Pancreas (tissue), 10 donors: ENCODE measurements around the gene LIMCH1. TPM values are rescaled to one million over a fixed set of nuclear protein-coding genes. Genes with fewer than 3 reads are reported as not detected.

Experiments
- ATAC-seq, 4 donors: fragments of 200-7000 bp; cut with Tn5 transposase; one replicate each; pipeline versions ENCODE4 v1.8.0 to v1.9.1; 2020; ENCODE audit warnings: mild to moderate bottlenecking in 4 of 4, moderate library complexity in 4 of 4
- DNase-seq, 6 donors: peaks; one replicate each; pipeline ENCODE4 v3.0.0-alpha.2; 2020
- FAIRE-seq: peaks from 2 replicates; lab custom pipeline; 2012; peaks lifted over from hg19 to GRCh38; lab: Jason Lieb, UNC
- H3K27ac ChIP-seq, 4 donors: fragments of 200-600 bp; sonication (generic); 1 replicate in 3 of 4; 2 replicates in 1 of 4; pipeline versions ENCODE4 v1.5.0 to v1.8.0; 2020
- H3K27me3 ChIP-seq, 4 donors: fragments of 200-600 bp; one replicate each; pipeline ENCODE4 v1.8.0; 2021
- H3K36me3 ChIP-seq, 3 donors: fragments of 200-600 bp; sonication (generic) in 1 of 3; one replicate each; pipeline versions ENCODE4 v1.5.0 to v1.8.0; 2020 to 2021
- H3K4me1 ChIP-seq, 3 donors: fragments of 200-600 bp; one replicate each; pipeline ENCODE4 v1.8.0; 2021
- H3K4me3 ChIP-seq, 4 donors: fragments of 200-600 bp; sonication (generic) in 2 of 4; one replicate each; pipeline versions ENCODE4 v1.5.0 to v1.8.0; 2020 to 2021
- H3K9me3 ChIP-seq, 4 donors: fragments of 200-600 bp; one replicate each; pipeline ENCODE4 v1.8.0; 2021
- CTCF ChIP-seq, 4 donors: fragments of 200-600 bp; sonication (generic) in 3 of 4; IDR thresholded peaks; one replicate each; pipeline versions ENCODE4 v1.5.0 to v1.8.0; 2021; ENCODE audit warnings: antibody characterized with exemption in 4 of 4
- WGBS, 2 donors: extraction: QIAGEN DNeasy Blood & Tissue Kit; methylation state at CpG; one replicate each; pipeline ENCODE4 v1.1.7; 2013; 5-methylcytosine and 5-hydroxymethylcytosine counted together
- intact Hi-C, 3 donors: fragments of 100-400 bp; cut with DNase I; formaldehyde crosslinking; loops; one replicate each; pipeline versions ENCODE4 v1.11.1 to v1.14.2; 2022
- polyA plus RNA-seq, 2 donors: library from polyadenylated mRNA; stranded (reverse); fragments of 200-250 nt; gene quantifications; one replicate each; pipeline ENCODE4 v1.2.3, GENCODE V29; 2013
- total RNA-seq, 6 donors: library from RNA; stranded (reverse); fragmentation: NEBNext Ultra II Directional in 4 of 6; extraction: Animal tissue kit (Norgen Biotek cat#: 25700) in 4 of 6; gene quantifications; one replicate each; pipeline versions ENCODE4 v1.2.1 to v1.2.4, GENCODE V29; 2021 to 2023
- donor health status: healthy with polysubstance abuse.
- donor health status: DM: no; HTN: no; CAD: no; lungs with moderate emphysema.
- donor health status: DM: no; HTN: no; CAD: no.
- donor health status: control.
- donor health status: control.
- donor health status: Bipolar disorder and iron deficiency.
- donor health status: DM: yes; HTN: yes; CAD: no.
- donor health status: DM: no; HTN: no; CAD: no.
- donor health status: DM: no; HTN: no; CAD: no.
- donor health status: DM: yes; HTN: yes; CAD: no.

The LIMCH1 gene
- total and polyA plus RNA-seq, 8 donors: 5.5 to 20.7 (median 11.0) TPM

- Histone ChIP-seq H3K27me3 (peaks cover 0 to 6% (median 0%) of the 10 kb centered on the region in 4 donors), H3K4me1 (no peaks in the 10 kb centered on the region), H3K27ac (no peak overlapping the region), H3K4me3 (no peak overlapping the region), H3K36me3 (no peaks in the 10 kb centered on the region), H3K9me3 (no peaks in the 10 kb centered on the region)
- WGBS, 2 donors: 41 to 49% methylated on average over 7 of the region's 7 CpGs
- FAIRE-seq (peak; percentile 87), ATAC-seq (peak; percentile 50 to 92 (median 89)), DNase-seq (peak in 5 of 6 donors; percentile 18 to 74 (median 45))
- TF ChIP-seq CTCF (IDR thresholded peaks at IDR 0.05): peak; percentile 87 to 95 (median 92)
- intact Hi-C loops: loop anchor here in 1 of 3 donors (10.0 kb wide), 1 partner anchor 377 kb away; no protein-coding TSS in a partner anchor
These were observed 123.6 kb downstream of the LIMCH1 start for GRCh38 chr4:41661442-41662076.

- intact Hi-C loops: loop anchor here in 1 of 3 donors (10.0 kb wide), 1 partner anchor 381 kb away; no protein-coding TSS in a partner anchor
These were observed 127.8 kb downstream of the LIMCH1 start for GRCh38 chr4:41665636-41666207.

GRCh38 chr4:41668024-41668423 is 130.1 kb downstream of the LIMCH1 start:
- DNase-seq (no peak), FAIRE-seq (no peak), ATAC-seq (peak in 3 of 4 donors; percentile 19 to 62 (median 55))
- Histone ChIP-seq H3K4me1 (peaks cover 0 to 8% (median 0%) of the 10 kb centered on the region in 3 donors), H3K9me3 (no peaks in the 10 kb centered on the region), H3K36me3 (no peaks in the 10 kb centered on the region), H3K27ac (no peak overlapping the region), H3K4me3 (no peak overlapping the region), H3K27me3 (no peaks in the 10 kb centered on the region)
- intact Hi-C loops: loop anchor here in 1 of 3 donors (10.0 kb wide), 1 partner anchor 383 kb away; no protein-coding TSS in a partner anchor
- TF ChIP-seq CTCF (IDR thresholded peaks at IDR 0.05): no peak
- 5 to 11% methylated on average over 1 of the region's 1 CpG for WGBS, 2 donors

More at GRCh38 chr4:41665636-41666207, 127.8 kb downstream of the LIMCH1 start:
- H3K4me1 ChIP-seq: peaks cover 0 to 8% (median 0%) of the 10 kb centered on the region in 3 donors
- H3K36me3 ChIP-seq: no peaks in the 10 kb centered on the region
- WGBS, 2 donors: 77 to 84% methylated on average over 3 of the region's 3 CpGs
- H3K27ac ChIP-seq: no peak overlapping the region
- DNase-seq (no peak), FAIRE-seq (no peak), ATAC-seq (no peak)
- no peaks in the 10 kb centered on the region for H3K27me3 ChIP-seq
- TF ChIP-seq CTCF (IDR thresholded peaks at IDR 0.05): no peak
- no peaks in the 10 kb centered on the region for H3K9me3 ChIP-seq
- H3K4me3 ChIP-seq: no peak overlapping the region

DNA sequence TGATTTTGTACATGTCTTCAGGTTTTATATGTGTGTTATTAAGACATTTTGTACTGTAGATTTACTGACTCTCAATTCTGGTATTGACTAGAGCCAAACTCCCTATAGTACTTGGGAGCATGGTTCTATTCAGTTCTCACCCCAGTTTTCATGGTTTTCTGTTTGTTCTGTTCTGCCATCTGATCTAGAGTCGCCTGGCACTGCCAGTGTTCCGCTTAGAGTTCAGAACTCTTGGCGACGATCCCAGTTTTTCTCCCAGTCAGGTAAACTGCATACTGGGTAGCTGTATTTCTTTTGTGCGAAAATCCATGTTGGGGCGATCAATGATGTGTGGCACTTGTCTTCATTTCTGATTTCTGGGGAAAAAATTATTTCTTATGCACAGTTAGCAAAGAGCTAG is 132.6 kb downstream of the LIMCH1 start:
- FAIRE-seq (no peak), ATAC-seq (peak; percentile 72 to 92 (median 86)), DNase-seq (peak in 4 of 6 donors; percentile 53 to 71 (median 56))
- Histone ChIP-seq H3K36me3 (no peaks in the 10 kb centered on the region), H3K27me3 (no peaks in the 10 kb centered on the region), H3K4me1 (peaks cover 0 to 8% (median 0%) of the 10 kb centered on the region in 3 donors), H3K9me3 (no peaks in the 10 kb centered on the region), H3K27ac (peak overlapping the region in 1 of 4 donors; percentile 3), H3K4me3 (no peak overlapping the region)
- intact Hi-C loops: no loop called here
- 12 to 22% methylated on average over 6 of the region's 6 CpGs for WGBS, 2 donors
- TF ChIP-seq CTCF (IDR thresholded peaks at IDR 0.05): no peak
